HepG2 (cell line): ENCODE results near the gene ANKS6. TPM values are rescaled to one million over a fixed set of nuclear protein-coding genes. Genes with fewer than 3 reads are reported as not detected.

ENCODE experiments used
- ATAC-seq: fragments of 200-7000 bp; cut with Tn5 transposase; 3 replicates; pipeline ENCODE4 v1.9.1; 2020; ENCODE audit warnings: mild to moderate bottlenecking, moderate library complexity
- BruUV-seq: library from RNA; stranded (reverse); fragments of 400-500 nt; replicated peaks from 2 replicates; lab custom pipeline; 2021; lab: Mats Ljungman, UMichigan
- CTCF ChIA-PET: fragments of 300-600 bp; formaldehyde crosslinking; extraction: SDS; loops from one replicate; lab custom pipeline; 2021; ENCODE audit warnings: low total read pairs, inconsistent platforms, low intra/inter-chr PET ratio; lab: Yijun Ruan, JAX
- POLR2A ChIA-PET: fragments of 350-600 bp; sonication (Branson Sonifier 250); formaldehyde crosslinking; loops from one replicate; lab custom pipeline; 2020; ENCODE audit warnings: antibody characterized with exemption, inconsistent platforms; lab: Yijun Ruan, JAX
- DNase-seq: peaks from one replicate; pipeline ENCODE4 v3.0.0-alpha.2; 2015; ENCODE audit warnings: low spot score
- FAIRE-seq: peaks from 3 replicates; lab custom pipeline; 2011; peaks lifted over from hg19 to GRCh38; lab: Jason Lieb, UNC
- H2AFZ ChIP-seq: one replicate; pipeline ENCODE4 v1.6.1; 2011; ENCODE audit warnings: low read length, inconsistent platforms
- H3K27ac ChIP-seq: fragments of 300-600 bp; 3 replicates; pipeline ENCODE4 v1.8.0; 2011; ENCODE audit warnings: mixed run types, mild to moderate bottlenecking, mixed read lengths, low read length, inconsistent platforms; ENCODE audit not compliant: insufficient read depth; ENCODE audit errors: extremely low read length
- H3K27me3 ChIP-seq, 2 experiments: fragments of 200-600 bp in 1 of 2; 2 replicates in 1 of 2; 3 replicates in 1 of 2; pipeline versions ENCODE4 v1.6.0 to v1.8.0; 2011; ENCODE audit warnings: low read length in 2 of 2, mild to moderate bottlenecking in 2 of 2, moderate library complexity in 2 of 2, inconsistent platforms in 1 of 2; ENCODE audit not compliant: insufficient read depth in 2 of 2, control insufficient read depth in 1 of 2
- H3K36me3 ChIP-seq, 2 experiments: fragments of 200-600 bp in 1 of 2; replicated peaks in 1 of 2; 2 replicates in 1 of 2; 3 replicates in 1 of 2; pipeline versions ENCODE4 v1.5.1 to v1.8.0; 2011; ENCODE audit warnings: low read length in 2 of 2, inconsistent platforms in 1 of 2; ENCODE audit not compliant: insufficient read depth in 2 of 2, control insufficient read depth in 1 of 2
- H3K4me1 ChIP-seq: 2 replicates; pipeline ENCODE4 v1.5.1; 2012; ENCODE audit warnings: low read length, inconsistent platforms; ENCODE audit not compliant: insufficient read depth
- H3K4me2 ChIP-seq: 2 replicates; pipeline ENCODE4 v1.6.0; 2011; ENCODE audit warnings: low read depth, low read length, inconsistent platforms
- H3K4me3 ChIP-seq, 3 experiments: fragments of 200-600 bp in 1 of 3; sonication (generic), shearing (Covaris generic) in 1 of 3; replicated peaks in 1 of 3; 2 replicates each; pipeline ENCODE4 v1.5.1; 2011 to 2016; ENCODE audit warnings: low read length in 3 of 3, inconsistent platforms in 2 of 3, low read depth in 2 of 3, mild to moderate bottlenecking in 2 of 3, control low read depth in 1 of 3, mixed read lengths in 1 of 3; ENCODE audit not compliant: insufficient read depth in 1 of 3
- H3K79me2 ChIP-seq: one replicate; pipeline ENCODE4 v1.6.1; 2011; ENCODE audit warnings: low read length, inconsistent platforms; ENCODE audit not compliant: insufficient read depth
- H3K9ac ChIP-seq: 2 replicates; pipeline ENCODE4 v1.6.0; 2011; ENCODE audit warnings: mild to moderate bottlenecking, low read depth, low read length, inconsistent platforms; ENCODE audit not compliant: insufficient read depth
- H3K9me3 ChIP-seq: 2 replicates; pipeline ENCODE4 v1.5.1; 2012; ENCODE audit warnings: mild to moderate bottlenecking, low read length
- H4K20me1 ChIP-seq: 2 replicates; pipeline ENCODE4 v1.6.0; 2011; ENCODE audit warnings: inconsistent platforms, mild to moderate bottlenecking, low read length, moderate library complexity; ENCODE audit not compliant: insufficient read depth
- GABPA ChIP-seq, 2 experiments: IDR thresholded peaks; 2 replicates each; pipeline ENCODE4 v1.6.1; 2011 to 2016; ENCODE audit warnings: low read depth in 2 of 2, low read length in 1 of 2, missing biosample characterization in 1 of 2, missing genetic modification characterization in 1 of 2
- HNF4G ChIP-seq, 2 experiments: sonication (generic) in 1 of 2; formaldehyde crosslinking in 1 of 2; IDR thresholded peaks; 2 replicates each; pipeline versions ENCODE4 v1.4.0 to v1.6.1; 2011 to 2020; ENCODE audit warnings: borderline replicate concordance in 2 of 2, low read depth in 2 of 2, mild to moderate bottlenecking in 2 of 2, low read length in 1 of 2, missing genetic modification reagents in 1 of 2, moderate library complexity in 1 of 2
- IKZF5 ChIP-seq: IDR thresholded peaks from 2 replicates; pipeline ENCODE4 v1.6.1; 2018; ENCODE audit warnings: missing genetic modification reagents, mild to moderate bottlenecking, missing compliant biosample characterization
- KAT8 ChIP-seq: IDR thresholded peaks from 2 replicates; pipeline ENCODE4 v1.6.1; 2016; ENCODE audit warnings: missing genetic modification reagents, missing compliant biosample characterization
- MIXL1 ChIP-seq: IDR thresholded peaks from 2 replicates; pipeline ENCODE4 v1.6.1; 2016
- NKX3-1 ChIP-seq: sonication (generic); formaldehyde crosslinking; IDR thresholded peaks from 2 replicates; pipeline ENCODE4 v1.5.0; 2020; ENCODE audit warnings: missing genetic modification reagents
- PAF1 ChIP-seq: IDR thresholded peaks from 2 replicates; pipeline ENCODE4 v1.6.1; 2016; ENCODE audit warnings: missing genetic modification reagents, missing compliant biosample characterization
- SRSF9 ChIP-seq: fragments of 200-400 bp; formaldehyde crosslinking; IDR thresholded peaks from 2 replicates; pipeline ENCODE4 v1.6.1; 2018; ENCODE audit warnings: borderline replicate concordance, mild to moderate bottlenecking, low read depth, low read length; ENCODE audit not compliant: insufficient read depth, poor library complexity, severe bottlenecking
- YY1 ChIP-seq: IDR thresholded peaks from 2 replicates; pipeline ENCODE4 v1.6.1; 2011; ENCODE audit warnings: low read length, low read depth, moderate library complexity, mild to moderate bottlenecking; ENCODE audit not compliant: insufficient read depth, insufficient replicate concordance
- ZSCAN9 ChIP-seq: IDR thresholded peaks from 2 replicates; pipeline ENCODE4 v1.6.1; 2016; ENCODE audit warnings: borderline replicate concordance
- WGBS: methylation state at CpG from one replicate; pipeline ENCODE4 v1.1.6; 2017; ENCODE audit warnings: low lambda C conversion rate; 5-methylcytosine and 5-hydroxymethylcytosine counted together
- in situ Hi-C: cut with HindIII; loops from 2 replicates; pipeline ENCODE4 v1.10.0; 2017; ENCODE audit warnings: low pct_unique_long_range_greater_than_20kb; ENCODE audit not compliant: extremely low pct_ligation_motif_present
- intact Hi-C: fragments of 100-400 bp; cut with micrococcal nuclease; formaldehyde crosslinking; loops from one replicate; pipeline ENCODE4 v1.10.0; 2022; ENCODE audit not compliant: unreplicated experiment
- polyA plus RNA-seq, 8 experiments: library from polyadenylated mRNA; depleted of rRNA in 3 of 8; stranded (reverse) in 7 of 8; unstranded in 1 of 8; fragments of >200 nt; fragmentation: Illumina TruSeq in 4 of 8; extraction: Trizol in 4 of 8; gene quantifications; 2 replicates each; pipeline versions ENCODE4 v1.2.1 to v1.2.3, GENCODE V29; 2011 to 2016; ENCODE audit warnings: low read depth in 4 of 8, missing spikeins in 1 of 8, mixed read lengths in 1 of 8; ENCODE audit not compliant: insufficient read depth in 1 of 8
- total RNA-seq, 5 experiments: library from RNA; depleted of rRNA; stranded (reverse); fragments of >200 nt; fragmentation: Illumina TruSeq; extraction: Trizol; gene quantifications; 2 replicates each; pipeline ENCODE4 v1.2.3, GENCODE V29; 2016; ENCODE audit warnings: low read depth in 1 of 5

ANKS6 gene
- total and polyA plus RNA-seq, 2 of the 13 experiments (the other 11 are each of a cell fraction or from before 2014, with no cell fraction given), result 8.8 to 10.7 TPM

- Histone ChIP-seq H3K9ac (no peak overlapping the region), H4K20me1 (no peaks in the 10 kb centered on the region), H3K4me3 (no peak overlapping the region), H3K27ac (no peak overlapping the region), H2AFZ (no peak overlapping the region), H3K4me2 (no peak overlapping the region), H3K36me3 (no peaks in the 10 kb centered on the region), H3K9me3 (no peaks in the 10 kb centered on the region), H3K4me1 (no peaks in the 10 kb centered on the region), H3K27me3 (peaks cover 0 to 2% of the 10 kb centered on the region in 2 experiments; a peak in 1 of 5 replicates), H3K79me2 (no peaks in the 10 kb centered on the region)
- BruUV-seq, result no TSS peak
- ATAC-seq, result no peak
- TF ChIP-seq YY1 (no peak), IKZF5 (no peak), HNF4G (IDR thresholded peaks at IDR 0.05; ENCODE audit: borderline replicate concordance, low read depth, low read length) (no peak), HNF4G (CRISPR knock-in tag; IDR thresholded peaks at IDR 0.05; ENCODE audit: borderline replicate concordance, low read depth) (no peak), PAF1 (no peak), MIXL1 (CRISPR knock-in tag) (no peak), GABPA (IDR thresholded peaks at IDR 0.05; ENCODE audit: low read depth, low read length) (no peak), GABPA (CRISPR knock-in tag; IDR thresholded peaks at IDR 0.05; ENCODE audit: low read depth) (no peak), KAT8 (no peak), NKX3-1 (CRISPR knock-in tag) (no peak), ZSCAN9 (no peak), SRSF9 (no peak)
- in situ Hi-C loops, result no loop called here
- CTCF ChIA-PET, result no interaction called here
- intact Hi-C loops, result no loop called here
- no peak for FAIRE-seq
- no peak for DNase-seq
- 0% methylated on average over 1 of the region's 3 CpGs for WGBS
- POLR2A ChIA-PET, result no interaction called here
These were observed 27.4 kb upstream of the ANKS6 start for GRCh38 chr9:98823666-98824334.
